Measurements from ENCODE around the gene NCOR2. TPM values are rescaled to one million over a fixed set of nuclear protein-coding genes. Genes with fewer than 3 reads are reported as not detected.

Gene NCOR2
- total RNA-seq, 1 experiment from 2014 or later = 153 TPM

- CTCF ChIA-PET = no interaction called here
- no peak overlapping the region for H3K27ac ChIP-seq (ENCODE audit: low read depth, low read length)
- no TSS peak for BruUV-seq (replicated peaks)
Observed at GRCh38 chr12:124555168-124556073, 12.0 kb downstream of the NCOR2 start.

More at GRCh38 chr12:124555168-124556073, 12.0 kb downstream of the NCOR2 start:
- no peak overlapping the region for H3K4me2 ChIP-seq (ENCODE audit: low read length)
- H3K27me3 ChIP-seq (ENCODE audit: insufficient read depth, low read length) = no peaks in the 10 kb centered on the region
- ATAC-seq (no peak), DNase-seq (ENCODE audit: low read depth, low spot score) (no peak)
- peaks cover 24 to 36% of the 10 kb centered on the region in 2 experiments for H3K4me1 ChIP-seq (ENCODE audit: control insufficient read depth in 1 of 2, insufficient read depth in 2 of 2, low read length in 2 of 2)
- ChIA-PET RAD21 (ENCODE audit: low non-redundant PET in 1 of 2, low total read pairs in 2 of 2, uncharacterized antibody in 2 of 2, unreplicated experiment in 2 of 2) (no interaction called here), POLR2A (interaction anchor here (0.7 kb wide), 1 partner anchor 36 kb away, joined by 3 read pairs; no protein-coding TSS in a partner anchor)
- no peaks in the 10 kb centered on the region for H3K36me3 ChIP-seq (ENCODE audit: control insufficient read depth in 1 of 2, insufficient read depth in 2 of 2, low read length in 2 of 2)
- intact Hi-C loops (cut with micrococcal nuclease) = loop anchor here (10.0 kb wide), 1 partner anchor 521 kb away; no protein-coding TSS in a partner anchor
- H3K9me3 ChIP-seq (ENCODE audit: control insufficient read depth in 1 of 2, insufficient read depth in 1 of 2, low read depth in 1 of 2, low read length in 2 of 2) = no peaks in the 10 kb centered on the region
- no peak overlapping the region for H2AFZ ChIP-seq (ENCODE audit: low read depth, low read length, poor library complexity, severe bottlenecking)
- no peak overlapping the region for H3K4me3 ChIP-seq (replicated peaks in 1 of 2; ENCODE audit: low read depth in 1 of 2, low read length in 2 of 2)
- H3K9ac ChIP-seq (ENCODE audit: low read length) = no peak overlapping the region
- H3K79me2 ChIP-seq (ENCODE audit: insufficient read depth, low read length) = peaks cover 98% of the 10 kb centered on the region
- no peaks in the 10 kb centered on the region for H3K9me2 ChIP-seq (ENCODE audit: insufficient read depth)
- TF ChIP-seq TCF7L2 (IDR thresholded peaks at IDR 0.05; ENCODE audit: borderline replicate concordance, extremely low read depth, insufficient read depth, insufficient read length) (no peak), SIN3A (IDR thresholded peaks at IDR 0.05; ENCODE audit: low read depth) (no peak), ZFX (IDR thresholded peaks at IDR 0.05) (no peak), FOSL1 (IDR thresholded peaks at IDR 0.05; ENCODE audit: low read depth) (no peak), CTCF (IDR thresholded peaks at IDR 0.05 in 2 of 3, conservative IDR thresholded peaks at IDR 0.05 in 1 of 3; ENCODE audit: borderline replicate concordance in 1 of 3, insufficient read depth in 1 of 3, low read depth in 2 of 3, low read length in 2 of 3) (no peak), CEBPB (IDR thresholded peaks at IDR 0.05; ENCODE audit: low read depth) (no peak), EZH2phosphoT487 (IDR thresholded peaks at IDR 0.05; ENCODE audit: borderline replicate concordance) (no peak), ZNF274 (IDR thresholded peaks at IDR 0.05; ENCODE audit: low read depth, low read length) (no peak), SP1 (IDR thresholded peaks at IDR 0.05; ENCODE audit: low read depth) (no peak), POLR2AphosphoS5 (IDR thresholded peaks at IDR 0.05; ENCODE audit: low read depth, low read length) (no peak), YY1 (IDR thresholded peaks at IDR 0.05; ENCODE audit: extremely low read depth, insufficient replicate concordance, low read depth, low read length) (no peak), MAX (IDR thresholded peaks at IDR 0.05) (no peak), POLR2A (IDR thresholded peaks at IDR 0.05; ENCODE audit: borderline replicate concordance, extremely low read depth, insufficient read depth, insufficient read length) (no peak), CBX3 (IDR thresholded peaks at IDR 0.05; ENCODE audit: low read depth) (no peak), RAD21 (IDR thresholded peaks at IDR 0.05; ENCODE audit: low read depth) (no peak), REST (IDR thresholded peaks at IDR 0.05; ENCODE audit: low read depth) (no peak), EGR1 (IDR thresholded peaks at IDR 0.05; ENCODE audit: low read depth) (no peak), JUND (IDR thresholded peaks at IDR 0.05) (no peak)
- TF ChIP-seq, protein P1, sequence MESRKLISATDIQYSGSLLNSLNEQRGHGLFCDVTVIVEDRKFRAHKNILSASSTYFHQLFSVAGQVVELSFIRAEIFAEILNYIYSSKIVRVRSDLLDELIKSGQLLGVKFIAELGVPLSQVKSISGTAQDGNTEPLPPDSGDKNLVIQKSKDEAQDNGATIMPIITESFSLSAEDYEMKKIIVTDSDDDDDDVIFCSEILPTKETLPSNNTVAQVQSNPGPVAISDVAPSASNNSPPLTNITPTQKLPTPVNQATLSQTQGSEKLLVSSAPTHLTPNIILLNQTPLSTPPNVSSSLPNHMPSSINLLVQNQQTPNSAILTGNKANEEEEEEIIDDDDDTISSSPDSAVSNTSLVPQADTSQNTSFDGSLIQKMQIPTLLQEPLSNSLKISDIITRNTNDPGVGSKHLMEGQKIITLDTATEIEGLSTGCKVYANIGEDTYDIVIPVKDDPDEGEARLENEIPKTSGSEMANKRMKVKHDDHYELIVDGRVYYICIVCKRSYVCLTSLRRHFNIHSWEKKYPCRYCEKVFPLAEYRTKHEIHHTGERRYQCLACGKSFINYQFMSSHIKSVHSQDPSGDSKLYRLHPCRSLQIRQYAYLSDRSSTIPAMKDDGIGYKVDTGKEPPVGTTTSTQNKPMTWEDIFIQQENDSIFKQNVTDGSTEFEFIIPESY (IDR thresholded peaks at IDR 0.05; ENCODE audit: extremely low read depth, insufficient replicate concordance, low read length) = no peak
- 0 out of 2 replicates have a peak, but pooled peaks cover 6% of the 10 kb centered on the region for H4K20me1 ChIP-seq (ENCODE audit: insufficient read depth)

Data from HCT116 (cell line).